NCI-H345 treated with DMSO at 0.1 percent for 48 hours (cell line): ENCODE data around the gene DHX29.
"Not testable (repeated sequence)": the region's sequence is repeated elsewhere in the genome, so short reads cannot be mapped to it uniquely, and the experiment has no call there.

Source experiments
- DNase-seq: peaks from one replicate; lab custom pipeline; 2025; ENCODE audit not compliant: unreplicated experiment; lab: John Stamatoyannopoulos, UW

DHX29 gene

GRCh38 chr5:55318237-55318636 is 10.7 kb upstream of the DHX29 start:
- DNase-seq = not testable (repeated sequence)

DNA sequence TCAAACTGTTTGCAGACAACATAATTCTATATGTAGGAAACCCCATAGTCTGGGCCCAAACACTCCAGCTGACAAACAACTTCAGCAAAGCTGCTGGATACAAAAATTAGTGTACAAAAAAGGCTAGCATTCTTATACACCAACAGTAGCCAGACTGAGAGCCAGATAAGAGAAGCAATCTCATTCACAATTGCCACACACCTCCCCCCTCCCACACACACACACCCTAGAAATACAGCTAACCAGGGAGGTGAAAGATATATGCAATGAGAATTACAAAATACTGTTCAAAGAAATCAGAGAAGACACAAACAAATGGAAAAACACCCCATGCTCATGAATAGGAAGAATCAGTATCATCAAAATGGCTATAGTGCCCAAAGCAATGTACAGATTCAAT is 9.3 kb upstream of the DHX29 start:
- DNase-seq = no peak

- DNase-seq = no peak
Measured at GRCh38 chr5:55316289-55316688, 8.8 kb upstream of the DHX29 start.

GRCh38 chr5:55313870-55314617 is 6.5 kb upstream of the DHX29 start:
- DNase-seq = no peak

GRCh38 chr5:55308254-55308836 is 851 bp upstream of the DHX29 start:
- DNase-seq = no peak

- DNase-seq = no peak
Measured at GRCh38 chr5:55306641-55307382, 682 bp downstream of the DHX29 start.

GRCh38 chr5:55305345-55305744 is 2.1 kb downstream of the DHX29 start:
- no peak for DNase-seq

DNA sequence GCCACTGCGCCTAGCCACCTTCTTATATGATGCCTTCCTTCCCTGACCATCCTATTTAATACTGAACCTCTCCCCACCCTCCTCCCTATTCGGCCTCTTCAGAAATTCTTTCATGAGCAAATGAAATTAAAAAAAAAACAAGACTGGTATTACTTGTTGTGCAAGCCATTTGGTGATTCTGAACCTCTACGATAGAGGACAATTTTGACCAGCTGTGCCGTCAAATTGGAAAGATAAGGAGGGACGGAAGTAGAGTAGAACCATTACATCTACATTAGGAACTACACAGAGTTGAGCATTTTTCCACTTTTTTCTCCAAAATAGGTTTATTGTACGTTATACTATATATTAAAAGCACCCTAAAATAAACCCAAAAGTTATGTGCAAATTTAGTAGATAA is 2.9 kb downstream of the DHX29 start:
- DNase-seq = no peak

DNA sequence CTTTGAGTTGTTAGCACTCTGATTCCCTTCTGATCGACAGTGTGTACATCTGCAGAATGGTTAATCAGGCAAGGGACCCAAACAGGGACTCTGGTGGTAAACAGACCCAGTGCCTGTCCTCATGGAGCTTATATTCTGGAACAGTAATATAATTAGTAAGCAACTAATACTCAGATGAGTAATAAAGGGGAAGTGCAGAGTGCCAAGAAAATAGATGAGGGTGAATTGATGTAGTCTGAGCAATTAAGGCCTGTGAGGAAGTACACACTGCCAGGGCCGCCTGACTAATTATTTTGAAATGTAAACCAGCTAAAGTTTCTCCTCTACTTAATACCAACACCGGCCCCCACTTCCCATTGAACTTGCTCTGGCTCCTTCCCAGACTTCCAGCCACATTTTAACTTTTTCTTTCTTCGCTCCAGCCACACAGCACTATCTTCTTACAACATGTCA is 4.2 kb downstream of the DHX29 start:
- no peak for DNase-seq

DNA sequence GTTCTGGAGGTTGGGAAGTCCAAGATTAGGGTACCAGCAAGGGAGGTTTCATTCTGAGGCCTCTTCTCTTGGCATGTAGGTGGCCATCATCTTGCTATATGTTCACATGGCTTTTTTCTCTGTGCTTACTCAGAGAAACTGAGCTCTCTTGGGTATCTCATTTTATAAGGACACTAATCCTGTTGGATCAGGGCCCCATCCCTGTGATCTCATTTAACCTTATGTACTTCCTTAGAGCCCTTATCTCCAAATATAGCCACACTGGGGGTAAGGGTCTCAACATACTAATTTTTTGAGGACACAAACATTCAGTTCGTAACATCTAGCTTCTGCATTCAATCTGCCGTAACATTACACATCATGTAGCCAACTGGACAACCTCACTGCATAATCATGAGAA is 6.6 kb downstream of the DHX29 start:
- no peak for DNase-seq

DNA sequence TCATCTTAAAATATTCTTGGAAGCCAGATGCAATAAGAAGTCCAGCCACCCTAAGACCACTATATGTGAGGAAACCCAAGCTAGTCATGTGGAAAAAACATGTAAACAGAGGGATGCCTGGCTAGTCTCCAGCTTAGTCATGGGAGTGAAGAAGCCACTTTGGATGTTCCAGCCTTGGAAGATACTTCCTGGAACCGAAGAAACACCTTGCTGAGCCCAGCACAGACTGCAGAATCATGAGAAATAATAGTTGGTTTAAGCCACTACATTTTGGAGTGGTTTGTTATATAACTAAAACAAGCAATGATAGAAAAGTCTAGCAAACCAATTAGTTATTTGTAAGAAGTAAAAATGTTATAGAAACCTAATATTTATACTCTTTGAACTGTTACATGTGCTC is 12.6 kb downstream of the DHX29 start:
- no peak for DNase-seq

DNA sequence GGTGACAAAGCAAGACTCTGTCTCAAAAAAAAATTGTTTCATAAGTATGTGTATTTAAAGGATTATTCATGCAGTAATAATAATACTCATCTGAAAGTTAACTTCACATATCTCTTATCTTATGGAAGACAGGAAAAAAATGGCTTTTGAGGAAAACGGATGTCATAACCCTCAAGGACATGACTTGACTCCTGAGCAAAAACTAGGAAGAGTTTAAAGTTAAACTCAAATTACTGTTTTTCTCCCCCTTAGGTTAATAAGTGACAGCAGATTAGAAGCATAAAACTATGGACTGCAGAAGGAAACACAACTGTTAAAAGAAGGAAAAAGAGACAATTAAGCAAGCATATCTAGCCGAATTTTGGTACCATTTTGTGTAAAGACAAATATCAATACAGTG is 16.5 kb downstream of the DHX29 start:
- no peak for DNase-seq

GRCh38 chr5:55289808-55290207 is 17.7 kb downstream of the DHX29 start:
- no peak for DNase-seq

- DNase-seq = no peak
Measured at GRCh38 chr5:55286411-55286933, 21.0 kb downstream of the DHX29 start.

DNA sequence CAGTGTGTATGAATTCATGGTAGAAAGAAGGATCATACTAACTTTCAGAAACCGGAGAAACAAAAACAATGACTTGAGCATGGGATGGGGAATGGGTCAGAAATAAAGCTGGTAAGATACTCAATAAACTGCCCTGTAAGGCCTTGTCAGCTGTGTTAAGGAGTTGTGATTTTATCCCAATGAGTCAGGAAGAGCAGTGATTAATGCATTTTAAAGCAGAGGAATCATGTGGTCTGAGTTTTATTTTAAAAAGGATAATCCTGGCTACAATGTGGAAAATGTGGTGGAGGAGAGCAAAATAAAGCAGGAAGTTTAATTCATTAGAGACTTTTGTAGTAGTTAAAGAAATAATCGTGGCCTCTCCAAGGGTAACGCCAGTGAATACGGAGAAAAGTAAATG is 28.7 kb downstream of the DHX29 start:
- no peak for DNase-seq

GRCh38 chr5:55276771-55277170 is 30.7 kb downstream of the DHX29 start:
- no peak for DNase-seq

- DNase-seq = no peak
Measured at GRCh38 chr5:55258339-55258738, 49.2 kb downstream of the DHX29 start.

GRCh38 chr5:55254802-55255201 is 52.7 kb downstream of the DHX29 start:
- no peak for DNase-seq

GRCh38 chr5:55250064-55250463 is 57.4 kb downstream of the DHX29 start:
- DNase-seq = no peak

DNA sequence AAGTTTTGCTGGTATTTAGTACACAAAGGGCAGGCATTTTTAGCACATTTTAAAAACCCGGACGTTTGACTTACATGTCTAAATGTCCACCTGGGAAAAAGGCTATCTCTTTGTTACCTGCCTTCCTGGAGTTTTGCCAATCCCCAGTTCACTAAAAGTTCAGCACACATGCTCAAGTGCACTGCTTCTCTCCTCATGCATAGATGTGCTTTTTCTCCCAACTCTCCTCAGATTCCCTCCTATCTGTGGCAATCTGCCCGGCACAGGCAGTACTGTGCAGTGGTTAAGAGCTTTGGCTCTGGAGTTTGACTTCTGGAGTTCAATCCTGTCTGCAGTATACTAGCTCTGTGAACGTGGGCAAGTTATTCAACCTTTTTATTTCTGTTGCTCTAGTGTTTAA is 65.7 kb downstream of the DHX29 start:
- DNase-seq = peak; percentile 4

DNA sequence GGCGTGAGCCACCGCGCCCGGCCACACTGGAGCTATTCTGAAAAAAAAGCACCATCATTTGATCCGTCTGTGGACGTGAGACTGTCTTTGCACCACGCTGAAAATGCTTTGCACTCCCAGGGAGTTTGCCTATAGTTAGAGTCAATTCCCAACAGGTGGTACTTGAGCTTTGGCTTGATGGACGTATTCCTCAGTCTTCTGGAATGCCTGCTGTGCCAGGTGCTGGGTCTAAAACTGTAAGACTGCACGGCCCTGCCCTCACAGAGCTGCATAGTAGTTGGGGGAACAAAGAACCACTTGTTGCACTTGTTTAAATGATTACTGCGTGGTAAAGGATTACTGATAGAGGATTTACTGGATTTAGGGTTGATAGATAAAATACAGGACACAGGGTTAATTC is 70.7 kb downstream of the DHX29 start:
- peak; percentile 9 for DNase-seq

GRCh38 chr5:55234121-55234700 is 73.3 kb downstream of the DHX29 start:
- peak; percentile 30 for DNase-seq
